OCI-M2 (cell line): Measurements from ENCODE around the gene CXorf66.
"Not testable (repeated sequence)": the region's sequence is repeated elsewhere in the genome, so short reads cannot be mapped to it uniquely, and the experiment has no call there.

Experiments
- DNase-seq: peaks from one replicate; lab custom pipeline; 2025; ENCODE audit not compliant: unreplicated experiment; lab: John Stamatoyannopoulos, UW

Gene CXorf66

GRCh38 chrX:139965421-139965820 is at the start of gene CXorf66:
TSS of gene CXorf66 (minus strand) at chrX:139965521. CDS start at chrX:139965496, 25 bp downstream.
- no peak for DNase-seq

- no peak for DNase-seq
These were observed 17.5 kb upstream of the CXorf66 start for GRCh38 chrX:139982856-139983255.

- no peak for DNase-seq
These were observed 9.2 kb upstream of the CXorf66 start for GRCh38 chrX:139974471-139974870.

- DNase-seq = no peak
These were observed 7.6 kb upstream of the CXorf66 start for GRCh38 chrX:139972629-139973624.

- DNase-seq = no peak
These were observed 6.8 kb upstream of the CXorf66 start for GRCh38 chrX:139972113-139972512.

GRCh38 chrX:139971394-139971749 is 6.1 kb upstream of the CXorf66 start:
- no peak for DNase-seq

GRCh38 chrX:139969286-139969685 is 4.0 kb upstream of the CXorf66 start:
- DNase-seq = no peak

- DNase-seq = no peak
These were observed 2.4 kb upstream of the CXorf66 start for GRCh38 chrX:139967750-139968149.

- no peak for DNase-seq
These were observed 2.0 kb upstream of the CXorf66 start for GRCh38 chrX:139967300-139967699.

GRCh38 chrX:139966159-139966558 is 838 bp upstream of the CXorf66 start:
- DNase-seq = not testable (repeated sequence)

GRCh38 chrX:139961091-139961490 is 4.2 kb downstream of the CXorf66 start:
- DNase-seq = not testable (repeated sequence)

- DNase-seq = no peak
These were observed 15.6 kb downstream of the CXorf66 start for GRCh38 chrX:139949703-139950102.

- no peak for DNase-seq
These were observed 20.2 kb downstream of the CXorf66 start for GRCh38 chrX:139945075-139945474.

- no peak for DNase-seq
These were observed 29.1 kb downstream of the CXorf66 start for GRCh38 chrX:139936259-139936658.

- DNase-seq = no peak
These were observed 31.4 kb downstream of the CXorf66 start for GRCh38 chrX:139933904-139934303.

- no peak for DNase-seq
These were observed 32.2 kb downstream of the CXorf66 start, which contains the start of gene ATP11C for GRCh38 chrX:139932901-139933796. TSS of gene ATP11C (minus strand) at chrX:139933053. CDS start at chrX:139932042, 1,011 bp downstream.

GRCh38 chrX:139932073-139932900 is 33.0 kb downstream of the CXorf66 start:
- DNase-seq = no peak

- no peak for DNase-seq
These were observed 33.7 kb downstream of the CXorf66 start for GRCh38 chrX:139931646-139932072.

GRCh38 chrX:139930916-139931645 is 34.2 kb downstream of the CXorf66 start:
- no peak for DNase-seq

- no peak for DNase-seq
These were observed 34.9 kb downstream of the CXorf66 start for GRCh38 chrX:139930401-139930800.
